Thyroid gland (tissue), 4 donors: ENCODE data around the gene UBE4B.
"Not testable (repeated sequence)": the region's sequence is repeated elsewhere in the genome, so short reads cannot be mapped to it uniquely, and the experiment has no call there.

Experiments
- CTCF ChIP-seq, 6 experiments: fragments of 200-600 bp in 3 of 6; fragments of 450-650 bp in 3 of 6; sonication (generic) in 3 of 6; IDR thresholded peaks; one replicate each; pipeline ENCODE4 v1.5.1; 2016 to 2019; ENCODE audit warnings: antibody characterized with exemption in 6 of 6, mild to moderate bottlenecking in 2 of 6, inconsistent platforms in 1 of 6, moderate library complexity in 1 of 6
- POLR2A ChIP-seq, 2 donors: fragments of 450-650 bp; IDR thresholded peaks; one replicate each; pipeline ENCODE4 v1.6.1; 2017; ENCODE audit warnings: antibody characterized with exemption in 2 of 2, mild to moderate bottlenecking in 2 of 2, moderate library complexity in 1 of 2

GRCh38 chr1:10020678-10021077 is 12.1 kb upstream of the UBE4B start:
- TF ChIP-seq CTCF, POLR2A (IDR thresholded peaks at IDR 0.05): not testable (repeated sequence)
